Stimulated activated effector memory CD8-positive, alpha-beta T cell treated with anti-CD3 and anti-CD28 coated beads, Interleukin-12 subunit alpha, Interleukin-12 subunit beta, amount 100 ng/mL, for 72 hours (primary cell): ENCODE measurements around the gene BIRC6.
"Not testable (repeated sequence)": the region's sequence is repeated elsewhere in the genome, so short reads cannot be mapped to it uniquely, and the experiment has no call there.

Experiments
- ATAC-seq: fragments of 150-1000 bp; cut with Tn5 transposase; 2 replicates; pipeline ENCODE4 v1.10.0; 2021
- DNase-seq, 2 donors: peaks; one replicate each; pipeline ENCODE4 v3.0.0; 2021 to 2022; ENCODE audit warnings: low spot score in 2 of 2
- H3K27ac Mint-ChIP-seq: one replicate; pipeline ENCODE4 v1.8.0; 2022; ENCODE audit warnings: mild to moderate bottlenecking, mixed read lengths
- H3K36me3 Mint-ChIP-seq: one replicate; pipeline ENCODE4 v1.8.0; 2022; ENCODE audit warnings: mild to moderate bottlenecking, mixed read lengths
- H3K4me1 Mint-ChIP-seq: one replicate; pipeline ENCODE4 v1.8.0; 2022; ENCODE audit warnings: mixed read lengths
- H3K4me3 Mint-ChIP-seq: one replicate; pipeline ENCODE4 v1.8.0; 2022; ENCODE audit warnings: mild to moderate bottlenecking, mixed read lengths
- H3K9me3 Mint-ChIP-seq: one replicate; pipeline ENCODE4 v1.8.0; 2022; ENCODE audit warnings: mixed read lengths

BIRC6 gene

GRCh38 chr2:32624812-32625211 is 268.0 kb downstream of the BIRC6 start:
- no peak for DNase-seq
- H3K4me3 Mint-ChIP-seq: no peak overlapping the region
- H3K4me1 Mint-ChIP-seq: peaks cover 14% of the 10 kb centered on the region
- no peak for ATAC-seq
- H3K9me3 Mint-ChIP-seq: no peaks in the 10 kb centered on the region
- no peak overlapping the region for H3K27ac Mint-ChIP-seq
- H3K36me3 Mint-ChIP-seq: peaks cover 57% of the 10 kb centered on the region

- Mint-ChIP-seq H3K9me3 (no peaks in the 10 kb centered on the region), H3K36me3 (peaks cover 62% of the 10 kb centered on the region), H3K4me1 (peaks cover 18% of the 10 kb centered on the region), H3K4me3 (peak overlapping the region; percentile 93), H3K27ac (peak overlapping the region; percentile 96)
- ATAC-seq (no peak), DNase-seq (no peak)
These were observed 269.9 kb downstream of the BIRC6 start for GRCh38 chr2:32626639-32627221.

GRCh38 chr2:32627441-32627813 is 270.6 kb downstream of the BIRC6 start:
- Mint-ChIP-seq H3K9me3 (no peaks in the 10 kb centered on the region), H3K4me1 (peaks cover 18% of the 10 kb centered on the region), H3K4me3 (peak overlapping the region; percentile 93), H3K27ac (peak overlapping the region; percentile 96), H3K36me3 (peaks cover 62% of the 10 kb centered on the region)
- ATAC-seq (peak; percentile 61), DNase-seq (no peak)

GRCh38 chr2:32627814-32628579 is 271.2 kb downstream of the BIRC6 start, which contains the start of gene TTC27:
Gene TTC27 (plus strand): TSS chr2:32628050. CDS start chr2:32628293, 243 bp downstream.
- ATAC-seq: peak; percentile 100
- peak; percentile 87 to 97 for DNase-seq
- peak within 1 kb of the TSS; percentile 93 for H3K4me3 Mint-ChIP-seq
- H3K27ac Mint-ChIP-seq: peak within 1 kb of the TSS; percentile 96
- H3K4me1 Mint-ChIP-seq: peaks cover 18% of the 10 kb centered on the region
- peaks cover 62% of the 10 kb centered on the region for H3K36me3 Mint-ChIP-seq
- H3K9me3 Mint-ChIP-seq: no peaks in the 10 kb centered on the region

- peaks cover 16% of the 10 kb centered on the region for H3K4me1 Mint-ChIP-seq
- ATAC-seq: no peak
- H3K9me3 Mint-ChIP-seq: no peaks in the 10 kb centered on the region
- DNase-seq: no peak
- H3K4me3 Mint-ChIP-seq: no peak overlapping the region
- no peak overlapping the region for H3K27ac Mint-ChIP-seq
- peaks cover 89% of the 10 kb centered on the region for H3K36me3 Mint-ChIP-seq
These were observed 275.3 kb downstream of the BIRC6 start for GRCh38 chr2:32632089-32632488.

GRCh38 chr2:32633040-32633439 is 276.2 kb downstream of the BIRC6 start:
- Mint-ChIP-seq H3K27ac (no peak overlapping the region), H3K9me3 (no peaks in the 10 kb centered on the region), H3K36me3 (peaks cover 89% of the 10 kb centered on the region), H3K4me3 (no peak overlapping the region), H3K4me1 (peaks cover 7% of the 10 kb centered on the region)
- ATAC-seq (no peak), DNase-seq (no peak)

- H3K36me3 Mint-ChIP-seq: peaks cover 98% of the 10 kb centered on the region
- DNase-seq, ATAC-seq, H3K4me1 Mint-ChIP-seq, H3K9me3 Mint-ChIP-seq, H3K27ac Mint-ChIP-seq, H3K4me3 Mint-ChIP-seq: not testable (repeated sequence)
These were observed 281.7 kb downstream of the BIRC6 start for GRCh38 chr2:32638548-32638947.

- Mint-ChIP-seq H3K4me1 (peaks cover 6% of the 10 kb centered on the region), H3K36me3 (peaks cover 100% of the 10 kb centered on the region), H3K4me3 (no peak overlapping the region), H3K27ac (no peak overlapping the region), H3K9me3 (no peaks in the 10 kb centered on the region)
- no peak for ATAC-seq
- DNase-seq: no peak
These were observed 284.4 kb downstream of the BIRC6 start for GRCh38 chr2:32641180-32641579.

- H3K4me1 Mint-ChIP-seq: peaks cover 6% of the 10 kb centered on the region
- no peaks in the 10 kb centered on the region for H3K9me3 Mint-ChIP-seq
- DNase-seq: no peak
- H3K36me3 Mint-ChIP-seq: peaks cover 97% of the 10 kb centered on the region
- no peak for ATAC-seq
- no peak overlapping the region for H3K27ac Mint-ChIP-seq
- no peak overlapping the region for H3K4me3 Mint-ChIP-seq
These were observed 290.4 kb downstream of the BIRC6 start for GRCh38 chr2:32647180-32647651.

GRCh38 chr2:32652555-32653209 is 295.9 kb downstream of the BIRC6 start:
- no peak for ATAC-seq
- peaks cover 90% of the 10 kb centered on the region for H3K36me3 Mint-ChIP-seq
- no peaks in the 10 kb centered on the region for H3K9me3 Mint-ChIP-seq
- no peaks in the 10 kb centered on the region for H3K4me1 Mint-ChIP-seq
- H3K27ac Mint-ChIP-seq: no peak overlapping the region
- H3K4me3 Mint-ChIP-seq: no peak overlapping the region
- DNase-seq: no peak

GRCh38 chr2:32656069-32656468 is 299.2 kb downstream of the BIRC6 start:
- peaks cover 2% of the 10 kb centered on the region for H3K4me1 Mint-ChIP-seq
- H3K9me3 Mint-ChIP-seq: no peaks in the 10 kb centered on the region
- ATAC-seq (no peak), DNase-seq (no peak)
- H3K36me3 Mint-ChIP-seq: peaks cover 73% of the 10 kb centered on the region
- no peak overlapping the region for H3K27ac Mint-ChIP-seq
- H3K4me3 Mint-ChIP-seq: no peak overlapping the region

- no peak overlapping the region for H3K4me3 Mint-ChIP-seq
- ATAC-seq: no peak
- H3K27ac Mint-ChIP-seq: no peak overlapping the region
- H3K4me1 Mint-ChIP-seq: peaks cover 20% of the 10 kb centered on the region
- DNase-seq: no peak
- peaks cover 50% of the 10 kb centered on the region for H3K36me3 Mint-ChIP-seq
- H3K9me3 Mint-ChIP-seq: no peaks in the 10 kb centered on the region
These were observed 307.0 kb downstream of the BIRC6 start for GRCh38 chr2:32663864-32664263.

GRCh38 chr2:32666704-32667103 is 309.9 kb downstream of the BIRC6 start:
- no peak overlapping the region for H3K27ac Mint-ChIP-seq
- H3K36me3 Mint-ChIP-seq: peaks cover 63% of the 10 kb centered on the region
- H3K4me3 Mint-ChIP-seq: no peak overlapping the region
- DNase-seq: no peak
- H3K9me3 Mint-ChIP-seq: no peaks in the 10 kb centered on the region
- peaks cover 11% of the 10 kb centered on the region for H3K4me1 Mint-ChIP-seq
- ATAC-seq: no peak

GRCh38 chr2:32668254-32668653 is 311.4 kb downstream of the BIRC6 start:
- H3K4me3 Mint-ChIP-seq: no peak overlapping the region
- no peaks in the 10 kb centered on the region for H3K4me1 Mint-ChIP-seq
- no peak for ATAC-seq
- DNase-seq: no peak
- H3K27ac Mint-ChIP-seq: no peak overlapping the region
- peaks cover 78% of the 10 kb centered on the region for H3K36me3 Mint-ChIP-seq
- no peaks in the 10 kb centered on the region for H3K9me3 Mint-ChIP-seq
